Measurements from ENCODE around the gene HDAC5.

DNA sequence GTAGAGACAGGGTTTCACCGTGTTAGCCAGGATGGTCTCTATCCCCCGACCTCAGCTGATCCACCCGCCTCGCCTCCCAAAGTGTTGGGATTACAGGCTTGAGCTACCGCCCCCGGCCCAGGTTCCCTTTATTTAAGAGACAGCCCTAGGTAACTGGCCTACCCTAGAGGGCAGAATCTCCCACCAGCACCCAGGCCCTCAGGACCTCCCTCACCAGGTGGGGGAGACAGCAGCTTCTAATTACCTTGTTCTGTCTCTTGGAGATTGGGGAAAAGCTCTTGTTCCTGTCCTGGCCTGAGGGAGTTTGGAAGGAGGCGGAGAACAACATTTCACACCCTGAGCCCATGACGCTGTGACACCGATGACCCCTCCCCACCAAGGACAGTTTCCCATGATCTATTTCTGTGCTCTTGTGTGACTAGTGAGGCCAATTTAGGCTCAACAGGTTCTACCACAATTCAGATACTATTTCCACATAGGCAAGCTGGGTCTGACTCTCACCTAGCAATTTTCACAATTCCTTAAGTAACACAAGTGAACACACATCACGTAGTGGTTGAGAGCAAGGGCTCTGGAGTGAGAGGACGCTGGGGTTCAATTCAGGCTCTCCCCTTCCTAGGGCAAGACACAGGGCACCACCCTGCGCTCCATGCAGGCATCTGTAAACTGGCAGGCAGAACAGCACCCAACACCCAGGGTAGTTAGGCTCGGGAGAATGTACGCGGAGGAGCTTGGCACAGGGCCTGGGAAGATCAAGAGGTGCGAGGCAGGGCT lies 20.4 kb downstream of the HDAC5 start:
- no peak for TF ChIP-seq CTCF (IDR thresholded peaks at IDR 0.05)
- TF ChIP-seq POLR2A (IDR thresholded peaks at IDR 0.05), result no peak
